DOHH2 (cell line): Measurements from ENCODE around the gene PSAP.

ENCODE experiments used
- H3F3A ChIP-seq: fragments of 200-600 bp; sonication (generic), shearing (Covaris generic); 2 replicates; pipeline ENCODE4 v1.6.0; 2016; ENCODE audit warnings: antibody characterized with exemption, mild to moderate bottlenecking; ENCODE audit not compliant: control insufficient read depth, insufficient read depth
- H3K27ac ChIP-seq: fragments of 200-600 bp; sonication (generic); 2 replicates; pipeline ENCODE4 v1.5.1; 2014; ENCODE audit warnings: low read depth, mild to moderate bottlenecking, low read length, moderate library complexity
- H3K27me3 ChIP-seq: fragments of 200-600 bp; sonication (generic); 2 replicates; pipeline ENCODE4 v1.6.1; 2014; ENCODE audit warnings: mild to moderate bottlenecking, low read length, mixed read lengths; ENCODE audit not compliant: control insufficient read depth
- H3K36me3 ChIP-seq: fragments of 200-600 bp; sonication (generic); 2 replicates; pipeline ENCODE4 v1.6.1; 2014; ENCODE audit warnings: mild to moderate bottlenecking, low read length, moderate library complexity, mixed read lengths; ENCODE audit not compliant: control insufficient read depth
- H3K4me1 ChIP-seq: fragments of 200-600 bp; sonication (generic); 2 replicates; pipeline ENCODE4 v1.6.1; 2014; ENCODE audit warnings: mild to moderate bottlenecking, low read length, mixed read lengths; ENCODE audit not compliant: control insufficient read depth
- H3K4me2 ChIP-seq: fragments of 200-600 bp; sonication (generic); 2 replicates; pipeline ENCODE4 v1.6.0; 2014; ENCODE audit warnings: mild to moderate bottlenecking, low read length, moderate library complexity
- H3K4me3 ChIP-seq: fragments of 200-600 bp; sonication (generic); 2 replicates; pipeline ENCODE4 v1.5.1; 2014; ENCODE audit warnings: mild to moderate bottlenecking, low read length, mixed read lengths
- H3K79me2 ChIP-seq: fragments of 200-600 bp; sonication (generic); 2 replicates; pipeline ENCODE4 v1.6.1; 2014; ENCODE audit warnings: mild to moderate bottlenecking, low read length, mixed read lengths; ENCODE audit not compliant: control insufficient read depth
- H3K9me2 ChIP-seq: fragments of 200-600 bp; sonication (generic); replicated peaks from 2 replicates; pipeline ENCODE4 v1.6.1; 2014; ENCODE audit warnings: mild to moderate bottlenecking, low read length, mixed read lengths; ENCODE audit not compliant: control insufficient read depth
- H3K9me3 ChIP-seq: fragments of 200-600 bp; sonication (generic); 2 replicates; pipeline ENCODE4 v1.6.1; 2014; ENCODE audit warnings: antibody characterized with exemption, low read length, mixed read lengths; ENCODE audit not compliant: control insufficient read depth, insufficient read depth
- H4K20me1 ChIP-seq: fragments of 200-600 bp; sonication (generic); 2 replicates; pipeline ENCODE4 v1.6.0; 2014; ENCODE audit warnings: low read depth, mild to moderate bottlenecking, antibody characterized with exemption, low read length, moderate library complexity; ENCODE audit not compliant: control insufficient read depth, insufficient read depth
- EZH2phosphoT487 ChIP-seq: fragments of 200-600 bp; sonication (generic); IDR thresholded peaks from 2 replicates; pipeline ENCODE4 v1.6.1; 2017; ENCODE audit warnings: borderline replicate concordance, mild to moderate bottlenecking, antibody characterized with exemption, low read length, moderate library complexity, mixed read lengths
- TF ChIP-seq, protein P1 (sequence below): fragments of 200-600 bp; sonication (generic); IDR thresholded peaks from one replicate; pipeline ENCODE4 v1.5.1; 2014; ENCODE audit warnings: antibody characterized with exemption, mild to moderate bottlenecking, low read depth, low read length; ENCODE audit not compliant: poor library complexity, severe bottlenecking

The PSAP gene

DNA sequence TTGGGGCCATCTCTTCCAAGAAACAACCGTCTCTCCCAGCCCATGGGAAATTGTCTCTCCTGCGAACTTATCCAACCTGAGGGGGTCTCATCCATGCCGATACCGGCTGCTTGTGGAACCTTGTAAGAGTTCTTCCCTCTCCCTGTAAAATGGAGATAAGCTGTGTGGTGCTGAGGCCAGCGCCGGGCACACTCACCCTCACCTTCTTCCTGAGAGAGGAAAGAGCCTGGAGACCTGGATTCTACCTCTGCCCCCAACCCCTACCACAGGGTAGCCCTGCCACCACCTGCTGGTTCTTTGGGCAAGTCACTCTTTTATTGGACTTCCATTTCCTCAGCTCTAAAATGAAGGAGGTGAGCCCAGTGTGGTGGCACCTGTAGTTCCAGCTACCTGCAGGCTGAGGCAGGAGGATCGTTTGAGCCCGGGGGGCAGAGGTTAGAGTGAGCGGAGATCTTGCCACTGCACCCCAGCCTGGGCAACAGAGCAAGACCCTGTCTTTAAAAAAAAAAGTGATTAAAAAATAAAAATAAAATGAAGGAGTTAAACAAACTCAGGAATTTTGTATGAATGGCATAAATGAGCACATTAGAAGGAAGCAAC lies 38.4 kb upstream of the PSAP start:
- peaks cover 20% of the 10 kb centered on the region for H3K4me1 ChIP-seq
- peak overlapping the region; percentile 66 for H3K4me2 ChIP-seq
- no peaks in the 10 kb centered on the region for H3K9me2 ChIP-seq
- peaks cover 7% of the 10 kb centered on the region for H3F3A ChIP-seq
- H3K79me2 ChIP-seq, result no peaks in the 10 kb centered on the region
- H4K20me1 ChIP-seq, result peaks cover 15% of the 10 kb centered on the region
- H3K4me3 ChIP-seq, result peak overlapping the region; percentile 16
- H3K27me3 ChIP-seq, result peaks cover 60% of the 10 kb centered on the region
- no peaks in the 10 kb centered on the region for H3K36me3 ChIP-seq
- no peaks in the 10 kb centered on the region for H3K9me3 ChIP-seq
- H3K27ac ChIP-seq, result no peak overlapping the region
- TF ChIP-seq, protein P1, sequence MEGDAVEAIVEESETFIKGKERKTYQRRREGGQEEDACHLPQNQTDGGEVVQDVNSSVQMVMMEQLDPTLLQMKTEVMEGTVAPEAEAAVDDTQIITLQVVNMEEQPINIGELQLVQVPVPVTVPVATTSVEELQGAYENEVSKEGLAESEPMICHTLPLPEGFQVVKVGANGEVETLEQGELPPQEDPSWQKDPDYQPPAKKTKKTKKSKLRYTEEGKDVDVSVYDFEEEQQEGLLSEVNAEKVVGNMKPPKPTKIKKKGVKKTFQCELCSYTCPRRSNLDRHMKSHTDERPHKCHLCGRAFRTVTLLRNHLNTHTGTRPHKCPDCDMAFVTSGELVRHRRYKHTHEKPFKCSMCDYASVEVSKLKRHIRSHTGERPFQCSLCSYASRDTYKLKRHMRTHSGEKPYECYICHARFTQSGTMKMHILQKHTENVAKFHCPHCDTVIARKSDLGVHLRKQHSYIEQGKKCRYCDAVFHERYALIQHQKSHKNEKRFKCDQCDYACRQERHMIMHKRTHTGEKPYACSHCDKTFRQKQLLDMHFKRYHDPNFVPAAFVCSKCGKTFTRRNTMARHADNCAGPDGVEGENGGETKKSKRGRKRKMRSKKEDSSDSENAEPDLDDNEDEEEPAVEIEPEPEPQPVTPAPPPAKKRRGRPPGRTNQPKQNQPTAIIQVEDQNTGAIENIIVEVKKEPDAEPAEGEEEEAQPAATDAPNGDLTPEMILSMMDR, result no peak
- no peak for TF ChIP-seq EZH2phosphoT487

- Histone ChIP-seq H3K27ac (no peak overlapping the region), H3K9me3 (no peaks in the 10 kb centered on the region), H3K4me3 (peak overlapping the region; percentile 39), H3K4me2 (peak overlapping the region; percentile 66), H3K27me3 (peaks cover 58% of the 10 kb centered on the region), H4K20me1 (peaks cover 15% of the 10 kb centered on the region), H3K36me3 (no peaks in the 10 kb centered on the region), H3K79me2 (no peaks in the 10 kb centered on the region), H3K4me1 (peaks cover 21% of the 10 kb centered on the region), H3K9me2 (no peaks in the 10 kb centered on the region), H3F3A (peaks cover 7% of the 10 kb centered on the region)
- no peak for TF ChIP-seq EZH2phosphoT487
- TF ChIP-seq, protein P1, result peak; percentile 34
Observed at GRCh38 chr10:71888623-71889387, 37.8 kb upstream of the PSAP start.

- H3K9me2 ChIP-seq, result no peaks in the 10 kb centered on the region
- H3K36me3 ChIP-seq, result no peaks in the 10 kb centered on the region
- H3K4me2 ChIP-seq, result peak overlapping the region; percentile 66
- no peaks in the 10 kb centered on the region for H3K9me3 ChIP-seq
- 0 out of 2 replicates have a peak overlapping the region, but pooled peaks have one; percentile 39 for H3K4me3 ChIP-seq
- H3K4me1 ChIP-seq, result peaks cover 27% of the 10 kb centered on the region
- H4K20me1 ChIP-seq, result peaks cover 15% of the 10 kb centered on the region
- TF ChIP-seq, protein P1, result no peak
- no peak for TF ChIP-seq EZH2phosphoT487
- H3K27me3 ChIP-seq, result peaks cover 56% of the 10 kb centered on the region
- peaks cover 7% of the 10 kb centered on the region for H3F3A ChIP-seq
- H3K79me2 ChIP-seq, result no peaks in the 10 kb centered on the region
- no peak overlapping the region for H3K27ac ChIP-seq
Observed at GRCh38 chr10:71888248-71888622, 37.2 kb upstream of the PSAP start.
